ENCODE measurements around the gene ZBTB46.

Gene ZBTB46

GRCh38 chr20:63814891-63815614, 16.0 kb downstream of the ZBTB46 start:
- DNase-seq (ENCODE audit: extremely low read depth, low read depth) = no peak
- no peak overlapping the region for H3K4me3 ChIP-seq (replicated peaks; ENCODE audit: low read depth, low read length)
- TF ChIP-seq CTCF (IDR thresholded peaks at IDR 0.05; ENCODE audit: low read depth, low read length, missing control alignments) = no peak

DNA sequence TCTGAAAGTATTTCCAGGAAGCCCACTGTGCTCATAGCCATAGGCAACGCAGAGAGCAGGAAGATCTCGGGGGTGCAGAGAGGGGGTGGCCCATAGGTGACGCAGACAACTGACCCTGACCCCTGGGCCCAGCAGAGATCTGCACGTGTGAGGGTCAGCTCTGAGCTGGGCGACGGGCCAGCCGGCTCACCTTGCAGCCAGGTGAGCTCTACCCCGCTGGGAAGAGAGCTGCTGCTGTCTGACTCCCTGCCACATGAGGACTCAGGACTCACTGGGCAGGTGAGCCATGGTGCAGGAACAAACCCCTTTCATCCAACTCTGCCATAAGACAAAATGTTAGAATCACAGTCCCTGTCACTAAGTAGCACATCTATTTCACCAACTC, 19.6 kb downstream of the ZBTB46 start:
- no peak for TF ChIP-seq CTCF (IDR thresholded peaks at IDR 0.05; ENCODE audit: low read depth, low read length, missing control alignments)
- H3K4me3 ChIP-seq (replicated peaks; ENCODE audit: low read depth, low read length) = no peak overlapping the region
- DNase-seq (ENCODE audit: extremely low read depth, low read depth) = no peak

- no peak overlapping the region for H3K4me3 ChIP-seq (replicated peaks; ENCODE audit: low read depth, low read length)
- no peak for TF ChIP-seq CTCF (IDR thresholded peaks at IDR 0.05; ENCODE audit: low read depth, low read length, missing control alignments)
- no peak for DNase-seq (ENCODE audit: extremely low read depth, low read depth)
Measured at GRCh38 chr20:63810730-63811490, 20.2 kb downstream of the ZBTB46 start.

GRCh38 chr20:63809856-63810255, 21.2 kb downstream of the ZBTB46 start:
- TF ChIP-seq CTCF (IDR thresholded peaks at IDR 0.05; ENCODE audit: low read depth, low read length, missing control alignments) = no peak
- no peak overlapping the region for H3K4me3 ChIP-seq (replicated peaks; ENCODE audit: low read depth, low read length)
- no peak for DNase-seq (ENCODE audit: extremely low read depth, low read depth)

DNA sequence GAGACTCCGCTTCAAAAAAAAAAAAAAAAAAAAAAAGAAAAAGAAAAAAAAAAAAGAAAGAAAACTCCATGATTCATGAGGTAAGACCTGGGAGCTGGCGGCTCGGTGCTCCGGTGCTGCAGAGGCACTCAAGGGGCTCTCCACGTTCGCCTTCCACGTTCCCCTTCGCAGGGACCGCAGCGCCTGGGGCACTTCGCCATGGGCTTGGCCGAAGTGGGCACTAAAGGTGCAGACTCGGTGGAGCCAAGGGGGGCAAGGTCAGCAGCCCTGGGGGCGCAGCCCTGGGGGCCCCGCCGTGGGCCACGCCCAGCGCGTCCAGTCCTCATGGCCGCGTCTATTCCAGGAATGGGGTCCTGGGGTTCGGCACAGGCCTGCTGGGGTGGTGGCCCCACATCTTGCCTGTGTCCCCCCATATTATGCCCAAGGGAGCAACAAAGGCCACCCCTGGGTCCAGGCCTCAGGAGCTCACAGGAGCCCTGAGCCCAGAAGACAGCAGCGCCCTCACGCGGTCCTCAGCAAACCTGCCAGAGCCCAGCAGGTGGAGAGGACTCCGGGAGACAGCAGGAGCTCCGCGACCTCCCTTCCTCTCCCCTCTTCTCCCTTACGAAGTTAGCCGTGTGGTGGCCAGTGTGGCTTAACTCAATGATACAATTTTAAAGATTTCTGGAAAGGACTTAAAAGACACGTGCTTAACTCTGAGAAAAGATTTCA, 21.9 kb downstream of the ZBTB46 start:
- TF ChIP-seq CTCF (IDR thresholded peaks at IDR 0.05; ENCODE audit: low read depth, low read length, missing control alignments) = no peak
- H3K4me3 ChIP-seq (replicated peaks; ENCODE audit: low read depth, low read length) = no peak overlapping the region
- DNase-seq (ENCODE audit: extremely low read depth, low read depth) = no peak

DNA sequence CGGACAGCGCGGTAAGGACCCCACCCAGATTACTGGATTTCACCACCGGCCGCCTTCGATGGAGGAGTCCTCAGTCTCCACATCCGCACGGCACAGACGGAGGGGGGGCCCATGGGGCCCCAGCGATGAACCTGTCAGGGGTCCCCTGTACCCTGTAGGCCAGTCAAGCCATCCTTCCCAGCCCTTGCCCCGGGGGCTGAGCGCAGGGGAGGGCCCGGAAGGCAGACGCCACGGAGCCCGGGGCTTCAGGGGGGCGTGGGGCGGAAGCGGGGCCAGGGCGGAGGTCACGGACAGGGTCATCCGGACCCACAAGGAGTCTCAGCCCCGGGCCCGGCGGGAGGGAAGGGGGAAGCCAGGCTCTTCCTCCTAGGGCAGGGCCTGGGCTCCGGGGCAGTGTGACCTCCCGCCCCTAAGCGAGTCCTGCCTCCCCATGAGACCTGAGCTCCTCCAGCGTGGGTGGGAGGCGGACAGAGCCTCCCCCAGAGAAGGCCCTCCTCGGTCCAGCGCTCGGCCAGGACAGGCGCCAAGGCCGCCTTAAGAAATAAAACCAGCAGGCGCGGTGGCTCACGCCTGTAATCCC, 22.8 kb downstream of the ZBTB46 start:
- DNase-seq (ENCODE audit: extremely low read depth, low read depth) = no peak
- H3K4me3 ChIP-seq (replicated peaks; ENCODE audit: low read depth, low read length) = no peak overlapping the region
- TF ChIP-seq CTCF (IDR thresholded peaks at IDR 0.05; ENCODE audit: low read depth, low read length, missing control alignments) = no peak

Measured in HFF-Myc (cell line).